SK-N-SH (cell line): ENCODE data around the gene PAPOLB. TPM values are rescaled to one million over a fixed set of nuclear protein-coding genes. Genes with fewer than 3 reads are reported as not detected.

Source experiments
- CTCF ChIA-PET: fragments of 300-600, 350-600 bp; formaldehyde crosslinking; extraction: SDS; loops from one replicate; lab custom pipeline; 2021; lab: Yijun Ruan, JAX
- POLR2A ChIA-PET: fragments of 350-600 bp; sonication (Branson Sonifier 250); formaldehyde crosslinking; extraction: SDS; loops from one replicate; lab custom pipeline; 2020; ENCODE audit warnings: antibody characterized with exemption, inconsistent platforms; lab: Yijun Ruan, JAX
- DNase-seq: peaks from one replicate; pipeline ENCODE4 v3.0.0; 2012
- H2AFZ ChIP-seq: fragments of 200-600 bp; sonication (generic); 2 replicates; pipeline ENCODE4 v1.8.1; 2016; ENCODE audit warnings: antibody characterized with exemption, mild to moderate bottlenecking, low read depth
- H3F3A ChIP-seq: fragments of 200-600 bp; sonication (generic); replicated peaks from 2 replicates; pipeline ENCODE3; 2016; ENCODE audit warnings: antibody characterized with exemption, mild to moderate bottlenecking; ENCODE audit not compliant: insufficient read depth
- H3K27ac ChIP-seq, 2 experiments: fragments of 200-500 bp in 1 of 2; fragments of 200-600 bp in 1 of 2; sonication (Bioruptor generic) in 1 of 2; sonication (generic), shearing (Covaris generic) in 1 of 2; 2 replicates each; pipeline versions ENCODE4 v1.5.1 to v1.6.1; 2014 to 2016; ENCODE audit warnings: low read depth in 2 of 2, inconsistent platforms in 1 of 2, low read length in 1 of 2, mild to moderate bottlenecking in 1 of 2, mixed read lengths in 1 of 2
- H3K27me3 ChIP-seq: fragments of 200-600 bp; sonication (generic), shearing (Covaris generic); 2 replicates; pipeline ENCODE4 v1.6.1; 2016; ENCODE audit warnings: mixed run types; ENCODE audit not compliant: insufficient read depth
- H3K36me3 ChIP-seq, 2 experiments: fragments of 200-500 bp in 1 of 2; fragments of 200-600 bp in 1 of 2; sonication (Bioruptor generic) in 1 of 2; sonication (generic) in 1 of 2; replicated peaks in 1 of 2; 2 replicates each; pipeline versions ENCODE3 to v1.5.1; 2014 to 2016; ENCODE audit warnings: low read length in 1 of 2, mild to moderate bottlenecking in 1 of 2; ENCODE audit not compliant: insufficient read depth in 2 of 2, control insufficient read depth in 1 of 2
- H3K4me1 ChIP-seq, 2 experiments: fragments of 200-500 bp in 1 of 2; fragments of 200-600 bp in 1 of 2; sonication (Bioruptor generic) in 1 of 2; sonication (generic), shearing (Covaris generic) in 1 of 2; 2 replicates each; pipeline versions ENCODE4 v1.5.1 to v1.6.1; 2014 to 2016; ENCODE audit warnings: low read depth in 1 of 2, low read length in 1 of 2, mixed run types in 1 of 2; ENCODE audit not compliant: insufficient read depth in 2 of 2, control insufficient read depth in 1 of 2
- H3K4me2 ChIP-seq: fragments of 200-600 bp; sonication (generic), shearing (Covaris generic); 2 replicates; pipeline ENCODE4 v1.6.1; 2017; ENCODE audit warnings: mixed run types
- H3K4me3 ChIP-seq, 2 experiments: fragments of 200-500 bp in 1 of 2; fragments of 200-600 bp in 1 of 2; sonication (Bioruptor generic) in 1 of 2; sonication (generic), shearing (Covaris generic) in 1 of 2; 2 replicates each; pipeline versions ENCODE4 v1.5.1 to v1.8.1; 2014 to 2016; ENCODE audit warnings: low read depth in 2 of 2, inconsistent platforms in 1 of 2, low read length in 1 of 2, mild to moderate bottlenecking in 1 of 2, mixed read lengths in 1 of 2, moderate library complexity in 1 of 2
- H3K79me2 ChIP-seq: fragments of 200-600 bp; sonication (generic); 2 replicates; pipeline ENCODE4 v1.8.1; 2017; ENCODE audit warnings: mild to moderate bottlenecking; ENCODE audit not compliant: insufficient read depth
- H3K9ac ChIP-seq: fragments of 200-600 bp; sonication (generic); 2 replicates; pipeline ENCODE4 v1.6.1; 2017; ENCODE audit warnings: mixed run types
- H3K9me2 ChIP-seq: fragments of 200-600 bp; sonication (generic); 2 replicates; pipeline ENCODE4 v1.6.1; 2017; ENCODE audit warnings: mixed run types
- H3K9me3 ChIP-seq: fragments of 200-600 bp; sonication (generic); 2 replicates; pipeline ENCODE4 v1.6.1; 2017; ENCODE audit warnings: mixed run types, mild to moderate bottlenecking, moderate library complexity
- H4K20me1 ChIP-seq: fragments of 200-600 bp; sonication (generic); 2 replicates; pipeline ENCODE4 v1.6.1; 2017; ENCODE audit warnings: mild to moderate bottlenecking, mixed run types; ENCODE audit not compliant: insufficient read depth
- ELF1 ChIP-seq: IDR thresholded peaks from 2 replicates; pipeline ENCODE4 v1.4.0; 2012
- EP300 ChIP-seq, 2 experiments: IDR thresholded peaks; 2 replicates each; pipeline versions ENCODE4 v1.4.0 to v1.6.1; 2012; ENCODE audit warnings: borderline replicate concordance in 1 of 2, low read depth in 1 of 2, low read length in 1 of 2
- FOXJ3 ChIP-seq: sonication (generic); formaldehyde crosslinking; IDR thresholded peaks from 2 replicates; pipeline ENCODE4 v1.5.1; 2020; ENCODE audit warnings: mild to moderate bottlenecking, missing genetic modification reagents
- GATA2 ChIP-seq: sonication (generic); formaldehyde crosslinking; IDR thresholded peaks from 2 replicates; pipeline ENCODE4 v1.5.0; 2020; ENCODE audit warnings: mild to moderate bottlenecking, missing genetic modification reagents
- MEF2A ChIP-seq: IDR thresholded peaks from 2 replicates; pipeline ENCODE4 v1.4.0; 2012; ENCODE audit warnings: low read depth, borderline replicate concordance
- NFIC ChIP-seq: IDR thresholded peaks from 2 replicates; pipeline ENCODE4 v1.4.0; 2012; ENCODE audit warnings: borderline replicate concordance
- NRF1 ChIP-seq: IDR thresholded peaks from 2 replicates; pipeline ENCODE4 v1.6.1; 2012; ENCODE audit warnings: low read depth, mild to moderate bottlenecking, low read length
- POLR2AphosphoS5 ChIP-seq: IDR thresholded peaks from 2 replicates; pipeline ENCODE4 v1.6.1; 2012; ENCODE audit warnings: low read depth, low read length
- RAD21 ChIP-seq: IDR thresholded peaks from 2 replicates; pipeline ENCODE4 v1.6.1; 2012; ENCODE audit warnings: mild to moderate bottlenecking, low read length
- RCOR1 ChIP-seq: fragments of 150-350 bp; IDR thresholded peaks from 2 replicates; pipeline ENCODE4 v1.6.1; 2017; ENCODE audit warnings: antibody characterized with exemption, low read length
- REST ChIP-seq: IDR thresholded peaks from 2 replicates; pipeline ENCODE4 v1.6.1; 2012; ENCODE audit warnings: mild to moderate bottlenecking, low read depth, low read length, moderate library complexity
- SMC3 ChIP-seq: IDR thresholded peaks from 2 replicates; pipeline ENCODE4 v1.6.1; 2012; ENCODE audit warnings: low read depth, low read length, improper control_type of control experiment
- TAF1 ChIP-seq: IDR thresholded peaks from 2 replicates; pipeline ENCODE4 v1.6.1; 2012; ENCODE audit warnings: low read depth, mild to moderate bottlenecking, low read length, moderate library complexity, borderline replicate concordance
- TCF12 ChIP-seq: IDR thresholded peaks from 2 replicates; pipeline ENCODE4 v1.4.0; 2012
- TEAD4 ChIP-seq: IDR thresholded peaks from 2 replicates; pipeline ENCODE4 v1.4.0; 2012; ENCODE audit warnings: mild to moderate bottlenecking, borderline replicate concordance; ENCODE audit not compliant: insufficient read depth
- USF1 ChIP-seq: IDR thresholded peaks from 2 replicates; pipeline ENCODE4 v1.4.0; 2012; ENCODE audit warnings: low read depth, borderline replicate concordance
- USF2 ChIP-seq: fragments of 150-350 bp; IDR thresholded peaks from 2 replicates; pipeline ENCODE4 v1.6.1; 2017; ENCODE audit warnings: antibody characterized with exemption, low read length, low read depth, borderline replicate concordance
- YY1 ChIP-seq: IDR thresholded peaks from 2 replicates; pipeline ENCODE4 v1.4.0; 2012; ENCODE audit warnings: low read depth, mild to moderate bottlenecking
- ZBTB33 ChIP-seq: IDR thresholded peaks from 2 replicates; pipeline ENCODE4 v1.4.0; 2012; ENCODE audit warnings: low read depth, borderline replicate concordance
- WGBS: methylation state at CpG from one replicate; pipeline ENCODE4 v1.1.6; 2017; ENCODE audit warnings: low lambda C conversion rate; 5-methylcytosine and 5-hydroxymethylcytosine counted together
- polyA plus RNA-seq, 3 experiments: library from polyadenylated mRNA; depleted of rRNA; stranded (reverse); fragments of >200 nt; gene quantifications; 2 replicates each; pipeline ENCODE4 v1.2.3, GENCODE V29; 2012

The PAPOLB gene
- polyA plus RNA-seq, 1 of the 3 experiments (the other 2 are of a cell fraction), result not detected

GRCh38 chr7:4879396-4880081 lies 17.7 kb upstream of the PAPOLB start:
- Histone ChIP-seq H3K9ac (no peak overlapping the region), H3K9me3 (no peaks in the 10 kb centered on the region), H4K20me1 (no peaks in the 10 kb centered on the region), H3K9me2 (no peaks in the 10 kb centered on the region), H2AFZ (no peak overlapping the region), H3K4me1 (peaks cover 5 to 32% of the 10 kb centered on the region in 2 experiments; a peak in 1 of 4 replicates), H3K4me3 (no peak overlapping the region), H3F3A (peaks cover 14% of the 10 kb centered on the region), H3K79me2 (peaks cover 5% of the 10 kb centered on the region; the same call in 1 of the 2 replicates), H3K36me3 (peaks cover 0 to 3% of the 10 kb centered on the region in 2 experiments), H3K27ac (no peak overlapping the region), H3K4me2 (no peak overlapping the region), H3K27me3 (no peaks in the 10 kb centered on the region)
- WGBS, result 94% methylated on average over 23 of the region's 27 CpGs
- no peak for DNase-seq
- ChIA-PET CTCF (interaction anchor here (0.5 to 21.4 kb wide), 5 partner anchors 12 to 124 kb away, joined by 3 to 645 read pairs (median 5); partner anchors contain the start of gene PAPOLB), POLR2A (no interaction called here)
- TF ChIP-seq YY1 (no peak), NFIC (no peak), MEF2A (no peak), FOXJ3 (CRISPR knock-in tag) (no peak), TEAD4 (no peak), RAD21 (no peak), REST (no peak), ZBTB33 (no peak), USF2 (no peak), TAF1 (no peak), ELF1 (no peak), NRF1 (no peak), RCOR1 (no peak), SMC3 (no peak), POLR2AphosphoS5 (no peak), USF1 (no peak), GATA2 (CRISPR knock-in tag) (no peak), TCF12 (no peak), EP300 (IDR thresholded peaks at IDR 0.05; ENCODE audit: borderline replicate concordance in 1 of 2, low read depth in 1 of 2, low read length in 1 of 2) (no peak)
